ENCODE data around the gene L3MBTL4. TPM values are rescaled to one million over a fixed set of nuclear protein-coding genes. Genes with fewer than 3 reads are reported as not detected.
"Not testable (repeated sequence)": the region's sequence is repeated elsewhere in the genome, so short reads cannot be mapped to it uniquely, and the experiment has no call there.

Gene L3MBTL4
- total and polyA plus RNA-seq, 7 donors: 0.04 to 1.3 (median 0.22) TPM

GRCh38 chr18:6271585-6271984 lies 143.1 kb downstream of the L3MBTL4 start:
- Histone ChIP-seq H3K9me3 (no peaks in the 10 kb centered on the region), H3K4me1 (no peaks in the 10 kb centered on the region), H3K27ac (no peak overlapping the region), H3K27me3 (ENCODE audit: insufficient read depth in 3 of 3, low read length in 2 of 3) (peaks cover 0 to 2% (median 0%) of the 10 kb centered on the region in 3 donors), H3K36me3 (ENCODE audit: insufficient read depth in 1 of 2, low read depth in 1 of 2) (no peaks in the 10 kb centered on the region), H3K4me3 (no peak overlapping the region)
- DNase-seq: no peak
- no peak for ATAC-seq
- no peak for TF ChIP-seq CTCF (IDR thresholded peaks at IDR 0.05)
- 72 to 76% (median 75%) methylated on average over 18 of the region's 18 CpGs for WGBS, 3 donors
- intact Hi-C loops (cut with DNase I): no loop called here

GRCh38 chr18:6270771-6271216 lies 143.9 kb downstream of the L3MBTL4 start:
- ATAC-seq (no peak), DNase-seq (no peak)
- H3K27me3 ChIP-seq (ENCODE audit: insufficient read depth in 3 of 3, low read length in 2 of 3): peaks cover 0 to 2% (median 0%) of the 10 kb centered on the region in 3 donors
- no peak overlapping the region for H3K27ac ChIP-seq
- H3K4me1 ChIP-seq: no peaks in the 10 kb centered on the region
- no peaks in the 10 kb centered on the region for H3K36me3 ChIP-seq (ENCODE audit: insufficient read depth in 1 of 2, low read depth in 1 of 2)
- H3K9me3 ChIP-seq: no peaks in the 10 kb centered on the region
- TF ChIP-seq CTCF (IDR thresholded peaks at IDR 0.05): no peak
- intact Hi-C loops (cut with DNase I): no loop called here
- 82 to 84% (median 83%) methylated on average over 8 of the region's 8 CpGs for WGBS, 3 donors
- no peak overlapping the region for H3K4me3 ChIP-seq

GRCh38 chr18:6269660-6270332 lies 144.9 kb downstream of the L3MBTL4 start:
- Histone ChIP-seq H3K36me3 (ENCODE audit: insufficient read depth in 1 of 2, low read depth in 1 of 2) (no peaks in the 10 kb centered on the region), H3K4me3 (no peak overlapping the region), H3K4me1 (no peaks in the 10 kb centered on the region), H3K27me3 (ENCODE audit: insufficient read depth in 3 of 3, low read length in 2 of 3) (peaks cover 0 to 2% (median 0%) of the 10 kb centered on the region in 3 donors), H3K9me3 (no peaks in the 10 kb centered on the region), H3K27ac (no peak overlapping the region)
- DNase-seq: no peak
- no peak for ATAC-seq
- 84 to 85% (median 85%) methylated on average over 12 of the region's 12 CpGs for WGBS, 3 donors
- TF ChIP-seq CTCF (IDR thresholded peaks at IDR 0.05): no peak
- intact Hi-C loops (cut with DNase I): no loop called here

GRCh38 chr18:6266212-6266611 lies 148.5 kb downstream of the L3MBTL4 start:
- H3K4me3 ChIP-seq: no peak overlapping the region
- no peak for DNase-seq
- WGBS, 3 donors: 81 to 93% (median 85%) methylated on average over 3 of the region's 3 CpGs
- intact Hi-C loops (cut with DNase I): no loop called here
- H3K27ac ChIP-seq: no peak overlapping the region
- TF ChIP-seq CTCF (IDR thresholded peaks at IDR 0.05): no peak
- H3K36me3 ChIP-seq (ENCODE audit: insufficient read depth in 1 of 2, low read depth in 1 of 2): no peaks in the 10 kb centered on the region
- no peak for ATAC-seq
- no peaks in the 10 kb centered on the region for H3K27me3 ChIP-seq (ENCODE audit: insufficient read depth in 3 of 3, low read length in 2 of 3)
- no peaks in the 10 kb centered on the region for H3K4me1 ChIP-seq
- no peaks in the 10 kb centered on the region for H3K9me3 ChIP-seq

GRCh38 chr18:6261938-6262337 lies 152.8 kb downstream of the L3MBTL4 start:
- no peak for DNase-seq

GRCh38 chr18:6259324-6259723 lies 155.4 kb downstream of the L3MBTL4 start:
- H3K9me3 ChIP-seq; ATAC-seq; intact Hi-C loops (cut with DNase I); H3K4me3 ChIP-seq; H3K4me1 ChIP-seq; H3K27me3 ChIP-seq (ENCODE audit: insufficient read depth in 3 of 3, low read length in 2 of 3); H3K27ac ChIP-seq; H3K36me3 ChIP-seq (ENCODE audit: insufficient read depth in 1 of 2, low read depth in 1 of 2); DNase-seq: not testable (repeated sequence)
- 84 to 92% (median 87%) methylated on average over 1 of the region's 1 CpG for WGBS, 3 donors

More at GRCh38 chr18:6261938-6262337, 152.8 kb downstream of the L3MBTL4 start:
- Histone ChIP-seq H3K4me3 (no peak overlapping the region), H3K9me3 (peaks cover 8% of the 10 kb centered on the region), H3K4me1 (no peaks in the 10 kb centered on the region), H3K27ac (no peak overlapping the region), H3K27me3 (ENCODE audit: insufficient read depth in 3 of 3, low read length in 2 of 3) (no peaks in the 10 kb centered on the region), H3K36me3 (ENCODE audit: insufficient read depth in 1 of 2, low read depth in 1 of 2) (no peaks in the 10 kb centered on the region)
- WGBS, 3 donors: 93 to 97% (median 96%) methylated on average over 8 of the region's 8 CpGs
- TF ChIP-seq CTCF (IDR thresholded peaks at IDR 0.05): no peak
- intact Hi-C loops (cut with DNase I): no loop called here
- no peak for ATAC-seq
